ENCODE data around the gene RERE. TPM values are rescaled to one million over a fixed set of nuclear protein-coding genes. Genes with fewer than 3 reads are reported as not detected.

Gene RERE
- total RNA-seq, 1 experiment from 2014 or later = 73.4 TPM

DNA sequence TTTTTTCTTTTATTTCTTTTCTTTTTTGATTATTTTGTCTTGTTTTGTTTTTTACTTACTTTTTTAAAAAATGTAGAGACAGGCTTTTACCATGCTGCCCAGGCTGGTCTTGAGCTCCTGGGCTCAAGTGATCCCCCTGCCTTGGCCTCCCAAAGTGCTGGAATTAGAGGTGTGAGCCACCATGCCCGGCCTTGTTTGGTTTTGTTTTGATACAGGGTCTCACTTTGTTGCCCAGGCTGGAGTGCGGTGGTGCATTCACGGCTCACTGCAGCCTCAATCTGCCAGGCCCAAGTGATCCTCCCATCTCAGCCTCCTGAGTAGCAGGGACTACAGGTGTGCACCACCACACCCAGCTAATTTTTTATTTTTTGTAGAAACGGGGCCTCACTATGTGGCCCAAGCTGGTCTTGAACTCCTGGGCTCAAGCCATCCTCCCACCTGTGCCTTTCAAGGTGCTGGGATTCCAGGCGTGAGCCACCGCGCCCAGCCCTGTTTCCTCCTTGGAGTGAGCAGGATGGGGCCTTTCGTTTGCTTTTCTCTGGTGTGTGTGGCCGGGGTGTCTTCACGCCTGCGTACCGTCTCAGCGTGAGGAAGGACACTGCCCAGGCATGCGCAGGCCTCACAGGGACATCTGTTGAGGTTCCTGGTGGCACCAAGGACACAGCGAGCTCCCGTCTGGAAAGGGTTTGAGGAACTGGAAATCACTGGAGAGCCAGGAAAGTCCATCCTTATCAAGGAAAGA lies 484.0 kb downstream of the RERE start:
- Histone ChIP-seq H3K79me2 (ENCODE audit: low read depth) (no peaks in the 10 kb centered on the region), H2AFZ (no peak overlapping the region), H3K27ac (no peak overlapping the region), H3K4me1 (replicated peaks; ENCODE audit: insufficient read depth) (no peaks in the 10 kb centered on the region), H3K27me3 (ENCODE audit: insufficient read depth, low read depth) (no peaks in the 10 kb centered on the region), H3K36me3 (ENCODE audit: low read depth) (no peaks in the 10 kb centered on the region), H3K4me2 (no peak overlapping the region), H3K9me3 (ENCODE audit: insufficient read depth, low read depth) (no peaks in the 10 kb centered on the region), H4K20me1 (ENCODE audit: insufficient read depth) (no peaks in the 10 kb centered on the region), H3F3A (ENCODE audit: insufficient read depth, low read depth) (no peaks in the 10 kb centered on the region), H3K4me3 (no peak overlapping the region), H3K9me2 (ENCODE audit: insufficient read depth) (no peaks in the 10 kb centered on the region)
- ChIA-PET POLR2A (ENCODE audit: unreplicated experiment) (no interaction called here), CTCF (no interaction called here)
- intact Hi-C loops (cut with micrococcal nuclease; ENCODE audit: unreplicated experiment) = no loop called here
- BruUV-seq (replicated peaks) = no TSS peak
- no peak for DNase-seq
- TF ChIP-seq EZH2 (IDR thresholded peaks at IDR 0.05; ENCODE audit: low read depth) = no peak

DNA sequence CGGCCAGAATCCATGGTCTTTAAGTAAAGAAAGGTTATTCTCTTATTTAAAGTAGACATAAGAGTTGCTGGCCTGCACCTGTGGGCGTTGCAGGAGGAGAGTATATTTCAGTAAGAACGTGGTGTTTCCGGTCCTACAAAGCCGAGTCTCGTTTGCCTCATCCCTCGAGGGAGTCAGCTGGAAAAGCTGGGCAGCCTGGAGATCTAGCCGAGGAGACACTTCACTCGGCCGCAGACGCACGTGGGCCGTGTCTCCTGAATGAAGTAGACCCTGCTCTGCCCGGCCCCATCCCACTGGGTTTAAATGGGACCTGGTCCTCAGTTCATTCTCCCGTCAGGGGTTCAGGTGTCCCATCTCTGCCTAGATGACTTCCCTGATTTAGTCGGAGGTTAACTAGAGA lies 484.6 kb downstream of the RERE start:
- H3K4me2 ChIP-seq = no peak overlapping the region
- POLR2A ChIA-PET (ENCODE audit: unreplicated experiment) = no interaction called here
- H4K20me1 ChIP-seq (ENCODE audit: insufficient read depth) = no peaks in the 10 kb centered on the region
- H3K79me2 ChIP-seq (ENCODE audit: low read depth) = no peaks in the 10 kb centered on the region
- TF ChIP-seq EZH2 (IDR thresholded peaks at IDR 0.05; ENCODE audit: low read depth) = no peak
- TF ChIP-seq, protein P1, sequence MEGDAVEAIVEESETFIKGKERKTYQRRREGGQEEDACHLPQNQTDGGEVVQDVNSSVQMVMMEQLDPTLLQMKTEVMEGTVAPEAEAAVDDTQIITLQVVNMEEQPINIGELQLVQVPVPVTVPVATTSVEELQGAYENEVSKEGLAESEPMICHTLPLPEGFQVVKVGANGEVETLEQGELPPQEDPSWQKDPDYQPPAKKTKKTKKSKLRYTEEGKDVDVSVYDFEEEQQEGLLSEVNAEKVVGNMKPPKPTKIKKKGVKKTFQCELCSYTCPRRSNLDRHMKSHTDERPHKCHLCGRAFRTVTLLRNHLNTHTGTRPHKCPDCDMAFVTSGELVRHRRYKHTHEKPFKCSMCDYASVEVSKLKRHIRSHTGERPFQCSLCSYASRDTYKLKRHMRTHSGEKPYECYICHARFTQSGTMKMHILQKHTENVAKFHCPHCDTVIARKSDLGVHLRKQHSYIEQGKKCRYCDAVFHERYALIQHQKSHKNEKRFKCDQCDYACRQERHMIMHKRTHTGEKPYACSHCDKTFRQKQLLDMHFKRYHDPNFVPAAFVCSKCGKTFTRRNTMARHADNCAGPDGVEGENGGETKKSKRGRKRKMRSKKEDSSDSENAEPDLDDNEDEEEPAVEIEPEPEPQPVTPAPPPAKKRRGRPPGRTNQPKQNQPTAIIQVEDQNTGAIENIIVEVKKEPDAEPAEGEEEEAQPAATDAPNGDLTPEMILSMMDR (conservative IDR thresholded peaks at IDR 0.05) = no peak
- H3K36me3 ChIP-seq (ENCODE audit: low read depth) = no peaks in the 10 kb centered on the region
- no peak overlapping the region for H3K4me3 ChIP-seq
- intact Hi-C loops (cut with micrococcal nuclease; ENCODE audit: unreplicated experiment) = no loop called here
- no peak for DNase-seq
- H3K9me3 ChIP-seq (ENCODE audit: insufficient read depth, low read depth) = no peaks in the 10 kb centered on the region
- CTCF ChIA-PET = no interaction called here
- no TSS peak for BruUV-seq (replicated peaks)
- H3K27me3 ChIP-seq (ENCODE audit: insufficient read depth, low read depth) = no peaks in the 10 kb centered on the region
- H3K27ac ChIP-seq = no peak overlapping the region
- H3K4me1 ChIP-seq (replicated peaks; ENCODE audit: insufficient read depth) = no peaks in the 10 kb centered on the region
- no peaks in the 10 kb centered on the region for H3F3A ChIP-seq (ENCODE audit: insufficient read depth, low read depth)
- H3K9me2 ChIP-seq (ENCODE audit: insufficient read depth) = no peaks in the 10 kb centered on the region
- no peak overlapping the region for H2AFZ ChIP-seq

DNA sequence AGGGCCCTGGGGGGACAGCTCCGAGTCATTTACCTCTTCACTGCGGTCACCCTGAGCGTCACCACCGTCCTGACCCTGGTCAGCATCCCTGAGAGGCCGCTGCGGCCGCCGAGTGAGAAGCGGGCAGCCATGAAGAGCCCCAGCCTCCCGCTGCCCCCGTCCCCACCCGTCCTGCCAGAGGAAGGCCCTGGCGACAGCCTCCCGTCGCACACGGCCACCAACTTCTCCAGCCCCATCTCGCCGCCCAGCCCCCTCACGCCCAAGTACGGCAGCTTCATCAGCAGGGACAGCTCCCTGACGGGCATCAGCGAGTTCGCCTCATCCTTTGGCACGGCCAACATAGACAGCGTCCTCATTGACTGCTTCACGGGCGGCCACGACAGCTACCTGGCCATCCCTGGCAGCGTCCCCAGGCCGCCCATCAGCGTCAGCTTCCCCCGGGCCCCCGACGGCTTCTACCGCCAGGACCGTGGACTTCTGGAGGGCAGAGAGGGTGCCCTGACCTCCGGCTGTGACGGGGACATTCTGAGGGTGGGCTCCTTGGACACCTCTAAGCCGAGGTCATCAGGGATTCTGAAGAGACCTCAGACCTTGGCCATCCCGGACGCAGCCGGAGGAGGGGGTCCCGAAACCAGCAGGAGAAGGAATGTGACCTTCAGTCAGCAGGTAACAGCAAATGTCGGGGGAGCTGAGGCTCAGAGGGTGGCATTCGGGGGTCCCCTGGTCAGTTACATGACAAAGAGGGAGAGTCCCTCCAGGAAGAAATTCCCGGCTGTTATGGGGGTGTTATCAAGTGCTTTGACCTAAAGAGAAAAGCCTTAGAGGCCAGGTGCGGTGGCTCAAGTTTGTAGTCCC lies 486.9 kb downstream of the RERE start:
- Histone ChIP-seq H3K27me3 (ENCODE audit: insufficient read depth, low read depth) (no peaks in the 10 kb centered on the region), H3K4me3 (no peak overlapping the region), H4K20me1 (ENCODE audit: insufficient read depth) (no peaks in the 10 kb centered on the region), H3K4me2 (no peak overlapping the region), H3K9me3 (ENCODE audit: insufficient read depth, low read depth) (no peaks in the 10 kb centered on the region), H3K36me3 (ENCODE audit: low read depth) (no peaks in the 10 kb centered on the region), H3K9me2 (ENCODE audit: insufficient read depth) (no peaks in the 10 kb centered on the region), H3K79me2 (ENCODE audit: low read depth) (no peaks in the 10 kb centered on the region), H3K4me1 (replicated peaks; ENCODE audit: insufficient read depth) (no peaks in the 10 kb centered on the region), H3K27ac (no peak overlapping the region), H2AFZ (no peak overlapping the region), H3F3A (ENCODE audit: insufficient read depth, low read depth) (no peaks in the 10 kb centered on the region)
- intact Hi-C loops (cut with micrococcal nuclease; ENCODE audit: unreplicated experiment) = no loop called here
- POLR2A ChIA-PET (ENCODE audit: unreplicated experiment) = no interaction called here
- no peak for DNase-seq
- no TSS peak for BruUV-seq (replicated peaks)
- CTCF ChIA-PET = no interaction called here
- TF ChIP-seq EZH2 (IDR thresholded peaks at IDR 0.05; ENCODE audit: low read depth) = no peak
- TF ChIP-seq, protein P1 (conservative IDR thresholded peaks at IDR 0.05) = no peak

Measured in PC-9 (cell line).